ENCODE results near the gene SIAE. TPM values are rescaled to one million over a fixed set of nuclear protein-coding genes. Genes with fewer than 3 reads are reported as not detected.

Gene SIAE
- polyA plus RNA-seq, 3 donors: 6.7 to 8.9 (median 7.8) TPM

- Histone ChIP-seq H3K27ac (ENCODE audit: low read depth in 1 of 2, low read length in 2 of 2) (no peak overlapping the region), H2AFZ (ENCODE audit: insufficient read depth, low read depth, low read length, poor library complexity, severe bottlenecking) (no peak overlapping the region), H3K4me1 (ENCODE audit: control insufficient read depth in 1 of 2, insufficient read depth in 2 of 2, low read length in 2 of 2) (no peaks in the 10 kb centered on the region), H3K36me3 (replicated peaks in 1 of 2; ENCODE audit: control insufficient read depth in 1 of 2, insufficient read depth in 2 of 2, low read length in 2 of 2) (no peaks in the 10 kb centered on the region), H4K20me1 (ENCODE audit: insufficient read depth, low read length) (no peaks in the 10 kb centered on the region), H3K79me2 (ENCODE audit: insufficient read depth, low read length) (no peaks in the 10 kb centered on the region), H3K9me3 (replicated peaks in 1 of 2; ENCODE audit: control insufficient read depth in 1 of 2, insufficient read depth in 1 of 2, low read length in 2 of 2) (no peaks in the 10 kb centered on the region), H3K9ac (ENCODE audit: insufficient read depth, low read length, poor library complexity, severe bottlenecking) (no peak overlapping the region), H3K4me2 (replicated peaks; ENCODE audit: extremely low read depth, low read length, poor library complexity, severe bottlenecking) (no peak overlapping the region), H3K27me3 (ENCODE audit: control insufficient read depth in 2 of 2, insufficient read depth in 2 of 2, low read length in 2 of 2) (no peaks in the 10 kb centered on the region), H3K4me3 (replicated peaks in 1 of 3; ENCODE audit: low read depth in 2 of 3, low read length in 3 of 3) (no peak overlapping the region)
- H3K27me3 Mint-ChIP-seq (ENCODE audit: low read depth in 3 of 3): peaks cover 0 to 2% (median 0%) of the 10 kb centered on the region in 3 donors
- intact Hi-C loops (cut with micrococcal nuclease): no loop called here
- no peak overlapping the region for H3K4me3 Mint-ChIP-seq
- H3K4me1 Mint-ChIP-seq: no peaks in the 10 kb centered on the region
- no CpG with 5 or more reads among the region's 3 CpGs for WGBS (ENCODE audit: insufficient coverage)
- peaks cover 0 to 1% of the 10 kb centered on the region in 2 donors for H3K36me3 Mint-ChIP-seq
- no peak overlapping the region for H3K27ac Mint-ChIP-seq
- no peaks in the 10 kb centered on the region for H3K9me3 Mint-ChIP-seq
- DNase-seq: no peak
- TF ChIP-seq CTCF (IDR thresholded peaks at IDR 0.05): no peak
These were observed 15.0 kb downstream of the SIAE start for GRCh38 chr11:124658501-124658900.

GRCh38 chr11:124657904-124658303, 15.6 kb downstream of the SIAE start:
- WGBS (ENCODE audit: insufficient coverage): no CpG with 5 or more reads among the region's 5 CpGs
- H3K27me3 ChIP-seq (ENCODE audit: control insufficient read depth in 2 of 2, insufficient read depth in 2 of 2, low read length in 2 of 2): no peaks in the 10 kb centered on the region
- no peaks in the 10 kb centered on the region for H3K36me3 ChIP-seq (replicated peaks in 1 of 2; ENCODE audit: control insufficient read depth in 1 of 2, insufficient read depth in 2 of 2, low read length in 2 of 2)
- no peak for TF ChIP-seq CTCF (IDR thresholded peaks at IDR 0.05)
- H4K20me1 ChIP-seq (ENCODE audit: insufficient read depth, low read length): no peaks in the 10 kb centered on the region
- H3K27ac Mint-ChIP-seq: no peak overlapping the region
- no peak for DNase-seq
- H3K4me3 ChIP-seq (replicated peaks in 1 of 3; ENCODE audit: low read depth in 2 of 3, low read length in 3 of 3): no peak overlapping the region
- H3K36me3 Mint-ChIP-seq: peaks cover 0 to 5% of the 10 kb centered on the region in 2 donors
- H3K4me1 ChIP-seq (ENCODE audit: control insufficient read depth in 1 of 2, insufficient read depth in 2 of 2, low read length in 2 of 2): no peaks in the 10 kb centered on the region
- H3K4me1 Mint-ChIP-seq: no peaks in the 10 kb centered on the region
- no peaks in the 10 kb centered on the region for H3K9me3 Mint-ChIP-seq
- intact Hi-C loops (cut with micrococcal nuclease): no loop called here
- no peak overlapping the region for H3K4me3 Mint-ChIP-seq
- H3K27me3 Mint-ChIP-seq (ENCODE audit: low read depth in 3 of 3): peaks cover 0 to 2% (median 0%) of the 10 kb centered on the region in 3 donors
- no peaks in the 10 kb centered on the region for H3K9me3 ChIP-seq (replicated peaks in 1 of 2; ENCODE audit: control insufficient read depth in 1 of 2, insufficient read depth in 1 of 2, low read length in 2 of 2)
- no peak overlapping the region for H3K27ac ChIP-seq (ENCODE audit: low read depth in 1 of 2, low read length in 2 of 2)
- H3K4me2 ChIP-seq (replicated peaks; ENCODE audit: extremely low read depth, low read length, poor library complexity, severe bottlenecking): no peak overlapping the region
- H3K79me2 ChIP-seq (ENCODE audit: insufficient read depth, low read length): no peaks in the 10 kb centered on the region
- H2AFZ ChIP-seq (ENCODE audit: insufficient read depth, low read depth, low read length, poor library complexity, severe bottlenecking): no peak overlapping the region
- H3K9ac ChIP-seq (ENCODE audit: insufficient read depth, low read length, poor library complexity, severe bottlenecking): no peak overlapping the region

Measured in CD14-positive monocyte (primary cell).